Frontal cortex (tissue), 4 donors: Measurements from ENCODE around the gene SEPTIN3. TPM values are rescaled to one million over a fixed set of nuclear protein-coding genes. Genes with fewer than 3 reads are reported as not detected.

Experiments used
- DNase-seq, 2 donors: peaks; one replicate each; pipeline ENCODE4 v3.0.0; 2012; ENCODE audit warnings: low spot score in 2 of 2
- FAIRE-seq: peaks from 2 replicates; lab custom pipeline; 2012; peaks lifted over from hg19 to GRCh38; lab: Jason Lieb, UNC
- total RNA-seq: library from RNA; depleted of rRNA; stranded (reverse); fragments of >200 nt; gene quantifications from one replicate; pipeline ENCODE4 v1.2.3, GENCODE V29; 2014
- donor health status: control.
- donor health status: control.
- donor health status: control.

SEPTIN3 gene, protein sequence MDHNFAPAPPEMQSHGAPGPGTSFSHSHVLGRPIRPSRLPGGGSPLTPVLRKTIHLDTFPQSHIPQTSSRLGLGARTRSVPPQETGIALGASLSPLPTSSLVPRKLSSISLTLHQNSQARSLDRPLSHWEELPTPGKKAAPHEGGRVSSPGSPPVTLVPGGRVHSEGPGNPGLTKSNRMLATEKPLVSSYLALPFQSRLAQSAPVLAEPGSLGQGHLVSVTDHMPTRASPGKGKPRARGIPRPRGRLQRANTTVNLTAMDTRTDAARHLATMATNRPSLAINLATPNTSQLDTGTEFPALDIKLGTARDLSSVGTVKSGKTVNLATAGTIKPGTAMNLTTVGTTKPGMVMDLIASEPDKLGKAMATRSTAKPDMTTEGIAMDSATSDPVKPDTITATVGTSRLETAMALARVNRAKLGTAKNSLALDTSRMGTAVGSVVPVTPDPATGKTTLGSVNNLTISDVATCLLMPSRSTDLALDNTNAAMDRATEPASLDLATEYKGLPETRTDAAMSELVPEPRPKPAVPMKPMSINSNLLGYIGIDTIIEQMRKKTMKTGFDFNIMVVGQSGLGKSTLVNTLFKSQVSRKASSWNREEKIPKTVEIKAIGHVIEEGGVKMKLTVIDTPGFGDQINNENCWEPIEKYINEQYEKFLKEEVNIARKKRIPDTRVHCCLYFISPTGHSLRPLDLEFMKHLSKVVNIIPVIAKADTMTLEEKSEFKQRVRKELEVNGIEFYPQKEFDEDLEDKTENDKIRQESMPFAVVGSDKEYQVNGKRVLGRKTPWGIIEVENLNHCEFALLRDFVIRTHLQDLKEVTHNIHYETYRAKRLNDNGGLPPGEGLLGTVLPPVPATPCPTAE
- 123 TPM for total RNA-seq

GRCh38 chr22:41969110-41969646 is at the start of gene SEPTIN3:
SEPTIN3 (plus strand) TSS chr22:41969443; CDS start chr22:41971493, 2,050 bp downstream.
- DNase-seq: no peak
- no peak for FAIRE-seq

DNA sequence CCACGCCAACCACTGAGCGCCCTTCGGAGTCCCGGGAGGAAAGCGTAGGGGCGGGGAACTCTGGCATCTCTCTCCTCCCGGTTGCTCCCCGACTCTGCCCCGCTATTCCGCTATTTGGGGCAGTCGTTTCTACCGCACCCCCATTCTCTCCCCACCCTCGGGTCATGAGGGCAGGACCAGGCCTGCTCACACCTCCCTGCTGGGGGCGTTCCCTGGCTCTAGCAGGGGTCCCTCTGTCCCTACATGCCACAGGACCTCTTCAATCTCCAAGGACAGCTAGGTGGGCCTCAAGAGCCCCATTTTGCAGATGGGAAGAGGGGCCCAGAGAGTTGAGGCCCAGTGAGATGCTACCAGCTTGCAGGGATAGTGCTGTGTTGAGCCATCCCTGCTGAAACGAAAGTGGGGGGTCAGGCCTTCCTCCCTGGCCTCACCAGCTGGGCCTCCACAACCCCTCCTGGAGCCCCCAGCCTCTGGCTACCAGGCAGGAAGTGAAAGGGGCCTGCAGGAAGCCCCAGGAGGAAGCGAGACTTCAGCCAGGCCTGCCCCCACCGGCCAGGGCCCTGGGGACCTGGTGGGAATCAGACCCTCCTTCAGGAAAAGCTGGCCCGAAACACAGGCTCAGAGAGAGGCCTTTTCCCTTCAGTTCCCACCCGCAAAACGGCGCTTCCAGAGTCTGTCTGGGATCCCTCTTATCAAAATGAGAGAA is 48.8 kb upstream of the SEPTIN3 start:
- no peak for DNase-seq

GRCh38 chr22:41922328-41922727 is 46.9 kb upstream of the SEPTIN3 start:
- DNase-seq: no peak
- FAIRE-seq: no peak

More for the DNA sequence above, 48.8 kb upstream of the SEPTIN3 start:
- FAIRE-seq: no peak

DNA sequence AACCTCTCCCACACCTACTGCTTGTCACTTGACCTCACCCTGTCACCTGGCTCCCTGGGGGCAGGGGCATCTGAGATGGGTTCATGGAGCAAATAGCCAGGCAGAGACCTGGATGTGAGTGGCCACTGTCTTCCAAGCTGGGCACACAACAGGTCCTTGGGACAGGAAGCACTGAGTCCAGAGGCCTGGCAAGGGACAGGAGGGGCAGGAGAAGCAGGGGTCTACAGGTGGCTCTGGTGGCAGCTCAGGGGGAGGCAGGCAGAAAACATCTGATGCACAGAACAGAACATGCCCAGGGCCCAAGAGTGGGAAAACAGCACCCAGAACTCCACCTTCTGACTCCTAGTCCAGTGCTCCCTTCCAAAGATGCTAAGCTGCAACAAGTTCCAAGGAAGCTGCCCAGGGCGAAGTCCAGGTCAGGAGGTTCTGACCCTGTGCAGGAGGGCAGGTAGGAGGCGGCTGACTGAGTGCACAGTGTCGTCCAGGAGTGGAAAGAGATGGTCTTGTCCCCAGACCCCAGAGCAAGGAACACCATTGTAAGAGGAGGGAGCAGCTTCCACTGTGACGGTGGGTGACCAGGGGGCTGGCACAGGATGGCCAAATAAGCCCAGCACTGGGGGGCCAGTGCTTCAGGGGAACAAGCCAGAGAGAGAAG is 46.2 kb upstream of the SEPTIN3 start:
- no peak for DNase-seq
- no peak for FAIRE-seq

- FAIRE-seq (no peak), DNase-seq (no peak)
Measured at GRCh38 chr22:41923595-41924276, 45.5 kb upstream of the SEPTIN3 start.

DNA sequence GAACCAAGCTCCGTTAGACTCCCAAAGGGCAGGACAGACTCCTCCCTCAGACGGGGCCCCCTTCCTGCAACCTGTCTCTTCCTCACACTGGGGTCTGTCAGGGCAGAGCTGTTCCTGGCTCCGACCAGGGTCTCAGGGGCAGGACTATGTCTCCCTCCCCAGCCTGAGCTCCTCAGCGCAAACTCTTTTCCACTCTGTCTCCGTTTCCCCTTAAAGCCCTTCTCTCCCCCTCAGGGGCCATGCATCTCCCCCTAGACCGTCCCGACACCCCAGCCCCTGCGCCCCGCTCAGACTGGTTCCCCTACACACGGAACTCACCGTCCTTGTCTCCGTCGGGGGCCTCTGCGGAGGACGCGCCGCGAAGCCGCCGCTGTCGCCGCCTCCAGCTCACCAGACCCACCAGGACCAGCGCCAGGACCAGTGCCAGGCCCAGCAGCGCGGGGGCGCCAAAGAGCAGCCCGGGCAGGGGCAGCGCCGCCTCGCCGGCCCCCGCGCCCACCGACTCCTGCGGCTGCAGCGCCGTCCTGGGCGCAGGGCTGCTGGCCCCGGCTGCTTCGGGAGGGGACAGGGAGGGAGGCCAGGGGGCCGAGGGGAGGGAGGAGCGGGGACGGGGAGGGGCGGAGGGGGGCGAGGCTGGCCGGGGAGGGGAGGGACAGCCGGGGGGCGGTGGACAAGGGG is 43.3 kb upstream of the SEPTIN3 start:
- DNase-seq (no peak), FAIRE-seq (no peak)

- DNase-seq (no peak), FAIRE-seq (no peak)
Measured at GRCh38 chr22:41927813-41928212, 41.4 kb upstream of the SEPTIN3 start.

DNA sequence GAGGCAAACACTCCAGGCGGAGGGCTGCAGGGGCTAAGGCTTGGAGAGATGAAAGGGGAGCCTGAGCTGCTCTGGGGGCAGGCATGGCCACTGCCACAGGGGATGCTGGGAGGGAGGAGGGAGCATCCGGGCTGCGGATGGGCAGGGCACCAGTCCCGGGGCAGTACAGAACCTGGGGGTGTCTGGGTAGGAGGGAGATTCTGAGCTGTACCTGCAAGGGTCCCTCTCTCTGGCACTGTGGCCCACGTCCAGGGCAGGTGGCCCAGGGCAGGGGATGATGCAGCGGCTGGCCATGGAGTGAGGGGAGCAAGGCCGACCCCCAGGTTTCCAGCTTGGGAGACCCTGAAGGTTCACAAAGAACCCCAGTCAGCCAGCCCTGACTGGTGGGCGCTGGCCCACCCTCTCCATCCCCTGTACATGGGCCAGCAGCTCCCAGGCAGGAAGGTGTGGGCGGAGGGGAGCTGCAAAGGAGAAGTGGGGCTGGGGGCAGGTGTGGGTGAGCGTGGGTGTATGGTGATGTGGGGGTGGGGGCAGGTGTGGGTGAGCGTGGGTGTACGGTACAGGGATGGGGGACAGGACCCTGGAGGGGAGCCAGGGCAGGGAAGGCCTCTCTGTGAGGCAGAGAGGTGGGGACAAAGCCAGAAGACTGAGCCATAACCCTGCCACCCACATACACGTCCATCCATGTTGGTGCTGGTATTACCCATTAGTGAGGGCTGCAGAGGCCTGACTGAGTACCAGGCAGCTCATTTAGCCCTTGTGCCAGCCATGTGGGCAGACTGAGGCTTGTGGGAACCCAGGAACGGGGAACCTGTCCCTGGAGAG is 40.4 kb upstream of the SEPTIN3 start:
- FAIRE-seq (no peak), DNase-seq (no peak)

GRCh38 chr22:41929418-41929810 is 39.8 kb upstream of the SEPTIN3 start:
- FAIRE-seq: no peak
- DNase-seq: no peak

DNA sequence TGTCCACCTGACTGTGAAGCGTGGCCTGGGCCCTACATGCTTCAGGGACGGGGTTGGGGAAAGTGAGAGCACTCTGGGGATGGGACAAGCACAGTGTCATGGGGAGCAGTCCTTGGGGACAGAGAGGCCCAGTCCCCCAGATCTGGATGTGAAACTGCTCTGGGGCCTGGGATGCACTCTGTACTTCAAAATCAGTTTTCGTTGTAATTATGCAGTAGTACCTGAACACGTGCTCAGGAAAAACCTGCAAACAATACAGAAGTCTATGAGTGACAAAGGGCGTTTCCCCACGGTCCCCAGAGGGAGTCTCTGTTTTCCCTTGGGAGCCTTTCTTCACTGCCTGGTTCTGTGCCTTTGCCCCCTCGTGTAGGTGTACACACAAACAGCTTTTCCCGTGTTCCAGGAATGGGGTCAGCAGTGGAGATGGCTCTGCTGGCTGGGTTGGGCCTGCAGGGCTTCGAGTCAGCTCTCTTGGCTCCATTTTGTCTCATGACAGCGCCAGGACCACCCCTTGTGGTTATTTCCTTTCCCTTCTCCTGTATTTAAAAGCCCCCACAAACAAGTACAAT is 37.5 kb upstream of the SEPTIN3 start:
- FAIRE-seq: no peak
- DNase-seq: no peak

GRCh38 chr22:41932353-41932752 is 36.9 kb upstream of the SEPTIN3 start:
- no peak for DNase-seq
- no peak for FAIRE-seq

GRCh38 chr22:41933411-41934177 is 35.6 kb upstream of the SEPTIN3 start:
- FAIRE-seq (no peak), DNase-seq (no peak)

DNA sequence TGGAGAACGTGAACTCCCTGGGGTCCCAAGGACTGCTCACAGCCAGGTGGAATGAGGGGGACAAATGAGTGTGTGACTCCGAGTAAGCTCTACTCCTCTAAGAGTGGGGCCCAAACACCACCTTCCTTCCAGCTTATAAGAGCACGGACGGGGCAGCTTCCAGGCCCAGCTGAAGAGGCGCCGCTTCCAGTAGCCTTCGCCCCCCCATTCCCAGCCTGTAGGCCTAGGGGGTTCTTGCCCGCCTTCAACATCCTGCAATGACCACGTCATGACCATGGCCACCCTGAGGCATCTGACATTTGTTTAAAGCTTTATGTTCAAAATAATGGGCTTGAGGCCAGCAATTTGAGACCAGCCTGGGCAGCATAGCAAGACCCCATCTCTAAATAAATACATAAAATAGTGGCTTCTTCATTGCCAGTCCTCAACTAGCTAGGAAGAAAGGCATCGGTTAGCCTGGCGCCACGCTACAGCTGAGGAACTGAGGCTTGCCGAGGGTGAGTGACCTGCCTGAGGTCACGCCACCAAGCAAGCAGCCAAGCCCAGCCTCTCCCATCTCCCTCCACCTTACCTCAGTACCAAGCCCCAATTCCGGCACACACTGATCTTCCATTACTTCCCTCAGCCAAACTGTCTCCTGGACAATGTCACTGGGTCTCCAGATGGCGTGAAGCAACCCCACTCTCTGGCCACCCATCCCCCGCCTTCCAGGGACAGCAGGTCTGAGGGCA is 34.8 kb upstream of the SEPTIN3 start:
- FAIRE-seq: no peak
- DNase-seq: no peak

DNA sequence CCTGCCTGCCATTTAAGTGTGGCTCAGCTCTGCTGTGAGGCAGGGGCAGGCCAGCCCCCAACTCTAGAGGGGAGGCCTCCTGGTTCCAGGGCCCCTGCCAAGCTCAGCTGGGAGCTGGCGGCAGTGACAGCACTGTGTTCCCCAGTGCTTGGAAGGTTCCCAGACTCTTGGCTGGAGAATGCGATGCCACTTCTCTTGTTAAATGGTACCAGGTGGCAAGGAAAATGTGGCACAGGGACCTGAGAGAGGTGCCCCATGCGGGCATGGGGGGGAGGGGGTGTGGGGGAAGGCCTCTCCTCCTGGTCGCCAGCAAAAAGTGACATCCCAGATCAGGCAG is 34.3 kb upstream of the SEPTIN3 start:
- FAIRE-seq: no peak
- DNase-seq: no peak

GRCh38 chr22:41935509-41935908 is 33.7 kb upstream of the SEPTIN3 start:
- FAIRE-seq (no peak), DNase-seq (no peak)

- FAIRE-seq (no peak), DNase-seq (no peak)
Measured at GRCh38 chr22:41936894-41937169, 32.4 kb upstream of the SEPTIN3 start.
